AG04449 (cell line): ENCODE results near the gene MICAL3.

Experiments used
- CTCF ChIA-PET: fragments of 350-600 bp; formaldehyde crosslinking; extraction: SDS; loops from one replicate; lab custom pipeline; 2021; ENCODE audit warnings: antibody characterized with exemption; lab: Yijun Ruan, JAX
- POLR2A ChIA-PET: fragments of 400-600, 350-600 bp; formaldehyde crosslinking; extraction: SDS; loops from one replicate; lab custom pipeline; 2020; ENCODE audit warnings: antibody characterized with exemption, inconsistent platforms; lab: Yijun Ruan, JAX
- DNase-seq: peaks from one replicate; pipeline ENCODE4 v3.0.0-alpha.2; 2010; ENCODE audit warnings: low read depth, low spot score
- H3K4me3 ChIP-seq: 2 replicates; pipeline ENCODE4 v1.5.1; 2011; ENCODE audit warnings: low read depth, mild to moderate bottlenecking, control low read depth, low read length
- CTCF ChIP-seq: IDR thresholded peaks from one replicate; pipeline ENCODE4 v1.5.1; 2011; ENCODE audit warnings: mild to moderate bottlenecking, moderate library complexity, low read length, control low read depth, inconsistent platforms; ENCODE audit not compliant: insufficient read depth; ENCODE audit errors: missing control alignments

The MICAL3 gene

DNA sequence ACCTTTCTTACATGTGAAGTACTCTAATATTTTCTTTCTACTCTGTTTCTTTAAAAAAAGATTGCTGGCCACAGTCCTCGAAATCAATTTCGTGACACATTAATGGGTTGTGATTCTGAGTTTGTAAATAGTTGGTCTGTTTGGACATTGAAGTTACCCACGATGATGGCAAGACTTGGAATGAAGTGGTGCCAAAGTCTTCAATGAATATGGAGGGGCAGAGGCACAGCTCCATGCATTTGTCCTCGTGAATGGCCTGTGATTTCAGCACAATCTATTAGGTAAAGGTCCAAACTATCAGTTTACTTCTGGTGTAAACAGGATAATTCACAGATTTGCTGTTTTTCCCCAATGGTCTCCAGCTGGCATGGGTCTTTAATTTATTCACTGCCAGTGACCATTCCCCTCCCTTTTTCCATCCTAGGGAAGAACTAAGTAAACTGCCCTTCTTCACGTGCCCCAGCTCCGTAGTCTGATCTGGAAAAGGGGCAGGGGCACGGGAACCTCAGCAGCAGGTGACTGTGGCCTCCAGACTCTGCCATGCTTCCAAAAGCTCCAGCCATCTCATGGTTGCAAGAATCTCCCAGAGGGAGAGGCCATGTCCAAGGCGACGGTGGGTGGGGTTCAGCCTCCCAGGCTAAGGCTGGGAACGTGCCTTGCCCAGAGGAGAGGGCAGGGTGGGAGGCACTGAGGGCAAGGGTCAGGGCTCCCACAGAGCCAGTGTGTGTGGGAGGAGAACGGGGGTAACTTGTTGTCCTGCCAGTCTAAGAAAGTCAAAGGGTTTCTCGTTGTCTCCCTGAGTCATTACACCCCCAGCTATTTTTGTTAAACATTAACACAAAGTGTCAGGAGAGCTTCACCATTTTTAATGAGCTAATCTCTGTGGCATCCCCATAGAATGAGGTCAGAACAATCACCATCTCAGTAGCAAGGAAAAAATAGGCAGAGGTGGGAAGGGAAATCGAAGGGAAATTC is 36.6 kb upstream of the MICAL3 start:
- DNase-seq, result no peak
- no peak overlapping the region for H3K4me3 ChIP-seq
- no peak for TF ChIP-seq CTCF
- ChIA-PET CTCF (interaction anchor here (1.0 to 1.5 kb wide), 4 partner anchors 15 to 231 kb away, joined by 3 to 6 read pairs (median 5); no protein-coding TSS in a partner anchor), POLR2A (interaction anchor here (1.0 kb wide), 1 partner anchor 15 kb away, joined by 3 read pairs; no protein-coding TSS in a partner anchor)

GRCh38 chr22:18059991-18060390 is 35.6 kb upstream of the MICAL3 start:
- CTCF ChIA-PET, result interaction anchor here (1.2 kb wide), 1 partner anchor 16 kb away, joined by 3 read pairs; no protein-coding TSS in a partner anchor
- POLR2A ChIA-PET, result no interaction called here
- TF ChIP-seq CTCF, result no peak
- DNase-seq, result no peak
- no peak overlapping the region for H3K4me3 ChIP-seq

DNA sequence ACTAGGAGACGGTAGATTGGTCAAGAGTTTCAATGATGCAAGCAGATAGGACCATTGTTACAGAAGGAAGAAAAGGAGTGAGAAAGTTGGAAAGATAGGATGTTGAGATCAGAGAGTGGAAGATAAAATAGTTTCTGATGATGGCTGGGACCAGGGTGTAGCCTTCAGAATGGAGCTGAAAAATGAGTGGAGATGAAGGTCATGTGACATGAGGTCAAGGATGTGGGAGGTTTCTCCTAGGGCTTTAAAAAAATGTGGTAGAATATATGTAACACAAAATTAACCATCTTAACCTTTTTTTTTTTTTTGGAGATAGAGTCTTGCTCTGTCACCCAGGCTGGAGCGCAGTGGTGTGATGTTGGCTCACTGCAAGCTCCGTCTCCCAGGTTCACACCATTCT is 35.1 kb upstream of the MICAL3 start:
- ChIA-PET CTCF (interaction anchor here (1.2 to 1.9 kb wide), 2 partner anchors 17 to 36 kb away, joined by 3 to 5 read pairs; no protein-coding TSS in a partner anchor), POLR2A (no interaction called here)
- DNase-seq, result no peak
- TF ChIP-seq CTCF, result no peak
- H3K4me3 ChIP-seq, result no peak overlapping the region

GRCh38 chr22:18059094-18059417 is 34.7 kb upstream of the MICAL3 start:
- no peak for DNase-seq
- TF ChIP-seq CTCF, result no peak
- no peak overlapping the region for H3K4me3 ChIP-seq
- ChIA-PET POLR2A (no interaction called here), CTCF (interaction anchor here (1.0 to 1.9 kb wide), 3 partner anchors 17 to 36 kb away, joined by 3 to 5 read pairs (median 3); no protein-coding TSS in a partner anchor)

DNA sequence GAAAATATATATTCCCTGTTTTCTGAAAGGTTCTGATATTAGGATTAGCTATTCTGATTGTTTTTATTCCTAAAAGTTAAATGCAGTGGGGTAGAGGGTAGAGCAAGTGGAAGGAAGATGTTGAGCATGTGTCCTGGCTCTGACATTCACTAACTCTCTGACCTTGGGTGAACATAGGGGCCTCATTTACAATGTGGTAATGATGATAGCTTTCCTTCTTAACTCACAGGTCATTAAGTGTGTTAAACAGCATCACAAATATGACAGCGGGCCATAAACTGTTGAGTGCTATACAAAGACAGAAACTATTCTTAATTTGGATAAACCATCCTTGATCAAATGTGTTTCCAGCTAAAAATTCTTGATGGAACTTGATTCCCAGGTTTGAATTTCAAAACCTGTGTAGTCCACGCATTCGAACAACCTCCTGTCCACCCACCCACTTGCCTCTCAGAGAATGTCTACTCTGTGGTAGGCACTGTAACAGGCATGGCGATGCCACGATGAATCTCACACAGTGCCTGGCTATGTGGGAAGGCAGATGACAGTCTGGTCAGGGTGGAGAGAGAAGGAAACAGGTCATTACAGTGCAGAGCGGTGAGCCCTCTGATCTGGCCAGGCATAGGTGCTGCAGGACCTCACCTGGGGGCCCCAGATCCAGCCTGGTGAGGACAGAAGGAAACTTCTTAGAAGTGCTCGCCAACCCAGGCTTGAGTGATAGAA is 34.2 kb upstream of the MICAL3 start:
- TF ChIP-seq CTCF, result no peak
- ChIA-PET CTCF (interaction anchor here (1.0 to 1.9 kb wide), 4 partner anchors 18 to 229 kb away, joined by 3 to 13 read pairs (median 4); no protein-coding TSS in a partner anchor), POLR2A (no interaction called here)
- H3K4me3 ChIP-seq, result no peak overlapping the region
- DNase-seq, result no peak
